Stimulated activated CD8-positive, alpha-beta memory T cell treated with anti-CD3 and anti-CD28 coated beads, Interleukin-15, amount 100 ng/mL, for 4 hours (primary cell): ENCODE measurements around the gene GPR52.
"Not testable (repeated sequence)": the region's sequence is repeated elsewhere in the genome, so short reads cannot be mapped to it uniquely, and the experiment has no call there.

ENCODE experiments used
- DNase-seq, 2 donors: peaks; one replicate each; pipeline ENCODE4 v3.0.0-alpha.2; 2020; ENCODE audit warnings: low read depth in 2 of 2

GPR52 gene, protein sequence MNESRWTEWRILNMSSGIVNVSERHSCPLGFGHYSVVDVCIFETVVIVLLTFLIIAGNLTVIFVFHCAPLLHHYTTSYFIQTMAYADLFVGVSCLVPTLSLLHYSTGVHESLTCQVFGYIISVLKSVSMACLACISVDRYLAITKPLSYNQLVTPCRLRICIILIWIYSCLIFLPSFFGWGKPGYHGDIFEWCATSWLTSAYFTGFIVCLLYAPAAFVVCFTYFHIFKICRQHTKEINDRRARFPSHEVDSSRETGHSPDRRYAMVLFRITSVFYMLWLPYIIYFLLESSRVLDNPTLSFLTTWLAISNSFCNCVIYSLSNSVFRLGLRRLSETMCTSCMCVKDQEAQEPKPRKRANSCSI

DNA sequence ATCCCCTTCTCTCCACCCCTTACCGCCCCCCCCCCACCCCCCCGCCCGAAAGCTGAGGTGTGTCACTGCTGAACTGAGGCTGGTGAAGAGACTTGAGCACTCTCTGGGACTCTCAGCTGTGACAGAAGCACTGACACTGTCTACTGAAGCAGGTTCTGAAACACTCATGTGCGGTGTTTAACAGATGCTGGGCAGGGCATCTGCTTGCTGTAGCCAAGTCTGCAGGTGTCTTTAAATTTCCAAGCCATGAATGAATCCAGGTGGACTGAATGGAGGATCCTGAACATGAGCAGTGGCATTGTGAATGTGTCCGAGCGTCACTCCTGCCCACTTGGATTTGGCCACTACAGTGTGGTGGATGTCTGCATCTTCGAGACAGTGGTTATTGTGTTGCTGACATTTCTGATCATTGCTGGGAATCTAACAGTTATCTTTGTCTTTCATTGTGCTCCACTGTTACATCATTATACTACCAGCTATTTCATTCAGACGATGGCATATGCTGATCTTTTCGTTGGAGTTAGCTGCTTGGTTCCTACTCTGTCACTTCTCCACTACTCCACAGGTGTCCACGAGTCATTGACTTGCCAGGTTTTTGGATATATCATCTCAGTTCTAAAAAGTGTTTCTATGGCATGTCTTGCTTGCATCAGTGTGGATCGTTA is at the start of gene GPR52:
GPR52 (plus strand) TSS at position 99 of the 665 bp plus-strand sequence; CDS start at position 247, 148 bp downstream.
- DNase-seq: no peak

DNA sequence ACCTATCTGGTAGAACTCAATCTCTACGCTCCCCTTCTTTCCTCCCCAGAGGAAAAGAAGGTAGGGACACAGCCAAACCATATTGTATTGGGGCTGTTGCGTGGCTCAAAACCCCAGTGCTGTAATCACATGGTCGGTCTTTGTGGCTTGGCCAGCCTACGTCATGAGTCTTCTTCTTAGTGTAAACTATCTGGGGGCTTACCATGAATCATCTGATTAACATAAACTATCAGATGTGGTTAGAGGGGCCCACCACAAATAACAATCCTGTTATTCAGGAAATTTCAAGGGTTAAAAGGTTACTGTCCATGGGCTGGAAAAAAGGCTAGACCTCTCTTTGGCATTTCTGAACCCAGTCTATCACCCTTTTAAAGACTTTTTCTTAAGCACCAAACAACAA is 49.5 kb upstream of the GPR52 start:
- DNase-seq: no peak

DNA sequence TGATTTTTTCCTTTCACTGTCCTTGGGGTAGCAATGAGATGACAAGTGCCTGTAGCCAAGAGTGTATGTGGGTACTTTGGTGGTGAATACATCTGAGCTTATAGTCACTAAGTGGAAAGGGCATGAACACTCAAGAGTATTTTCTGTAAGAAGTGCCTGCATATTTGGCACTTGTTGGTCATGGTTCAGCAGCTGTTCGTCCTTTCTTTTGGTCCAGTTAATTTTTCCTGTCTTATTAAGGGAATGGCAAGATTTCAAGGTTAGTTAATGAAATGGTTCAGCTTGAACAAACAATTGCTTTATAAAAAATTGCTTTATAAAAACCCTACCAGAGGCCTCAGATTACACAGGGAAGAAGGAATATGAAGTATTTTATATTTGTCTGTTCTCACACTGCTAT is 48.6 kb upstream of the GPR52 start:
- no peak for DNase-seq

DNA sequence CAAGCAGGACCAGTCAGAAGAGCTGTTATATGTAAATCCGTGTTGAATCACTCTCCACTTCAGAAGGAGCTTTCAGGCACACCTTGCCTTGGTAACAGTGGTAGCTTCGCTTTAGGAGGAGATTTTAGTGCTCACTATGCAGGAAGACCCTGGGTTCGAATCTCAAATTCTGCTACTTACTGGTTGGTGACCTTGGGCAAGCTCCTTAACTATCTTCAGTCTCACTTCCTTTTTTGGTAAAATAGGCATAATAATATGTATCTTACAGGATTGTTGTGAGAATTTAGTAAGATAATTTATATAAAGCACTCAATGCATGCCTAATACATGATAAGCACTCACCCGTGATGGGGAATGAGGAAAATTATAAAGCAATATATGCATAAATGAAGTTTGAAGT is 46.7 kb upstream of the GPR52 start:
- DNase-seq: no peak

DNA sequence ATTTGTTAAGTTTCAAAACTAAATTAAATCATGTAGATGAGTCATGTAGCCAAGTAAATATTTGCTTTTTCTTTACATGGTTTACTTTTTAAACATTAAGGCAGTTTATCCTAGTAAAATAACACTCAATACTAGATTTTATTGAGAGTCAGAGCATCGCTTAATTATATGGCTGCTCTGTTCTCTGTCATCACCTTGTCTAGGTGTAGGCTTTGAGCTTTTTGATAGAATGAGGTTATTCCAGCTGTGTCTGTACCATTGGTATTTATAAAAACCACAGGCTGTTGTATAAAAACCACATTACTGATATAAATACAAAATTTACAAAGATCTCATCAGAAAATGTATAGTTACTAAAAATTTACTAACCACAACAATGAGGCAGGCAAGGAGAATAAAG is 42.5 kb upstream of the GPR52 start:
- no peak for DNase-seq

DNA sequence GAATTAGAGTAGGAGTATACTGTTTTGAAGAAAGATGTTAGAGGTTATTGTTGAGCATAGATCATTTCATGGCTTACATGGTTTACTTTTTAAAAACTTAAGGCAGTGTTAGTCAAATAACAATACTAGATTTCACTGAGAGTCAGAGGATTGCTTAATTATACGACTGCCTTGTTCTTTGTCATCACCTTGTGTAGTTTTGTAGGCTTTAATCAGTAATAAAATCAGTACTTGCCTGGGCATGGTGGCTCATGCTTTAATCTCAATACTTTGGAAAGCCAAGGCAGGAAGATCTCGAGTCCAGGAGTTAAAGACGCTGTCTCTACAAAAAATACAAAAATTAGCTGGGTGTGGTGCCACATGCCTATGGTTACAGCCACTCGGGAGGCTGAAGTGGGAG is 41.3 kb upstream of the GPR52 start:
- no peak for DNase-seq

DNA sequence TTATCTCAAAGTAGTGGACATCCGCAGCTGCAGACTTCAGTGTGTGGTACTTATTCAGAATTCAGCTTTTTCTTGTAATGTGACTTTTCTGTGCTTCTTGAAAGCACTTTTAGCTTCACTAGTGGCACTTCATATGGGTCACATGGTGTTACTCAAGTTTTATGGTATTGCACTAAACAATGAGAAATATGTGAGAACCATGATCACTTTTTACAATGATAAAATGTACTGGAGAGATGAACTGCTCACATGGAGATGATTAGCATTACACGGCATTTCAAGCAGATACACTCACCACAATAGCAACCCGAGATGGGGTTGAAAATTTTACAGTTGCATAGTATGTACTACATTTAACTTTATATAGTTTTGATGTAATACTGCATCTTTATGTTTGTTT is 40.1 kb upstream of the GPR52 start:
- DNase-seq: no peak

DNA sequence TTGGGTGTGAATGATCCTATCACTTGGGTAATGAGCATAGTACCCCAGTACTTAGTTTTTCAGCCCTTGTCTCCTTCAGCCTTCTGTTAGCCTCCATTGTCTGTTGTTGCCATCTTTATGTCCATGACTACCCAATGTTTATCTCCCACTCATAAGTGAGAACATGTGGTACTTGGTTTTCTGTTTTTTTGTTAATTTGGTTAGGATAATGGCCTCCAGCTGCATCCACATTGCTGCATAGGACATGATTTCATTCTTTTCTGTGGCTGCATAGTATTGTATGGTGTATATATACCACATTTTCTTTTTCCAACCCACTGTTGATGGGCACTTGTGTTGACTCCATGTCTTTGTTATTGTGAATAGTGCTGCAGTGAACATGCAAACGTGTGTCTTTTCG is 39.6 kb upstream of the GPR52 start:
- DNase-seq: no peak

DNA sequence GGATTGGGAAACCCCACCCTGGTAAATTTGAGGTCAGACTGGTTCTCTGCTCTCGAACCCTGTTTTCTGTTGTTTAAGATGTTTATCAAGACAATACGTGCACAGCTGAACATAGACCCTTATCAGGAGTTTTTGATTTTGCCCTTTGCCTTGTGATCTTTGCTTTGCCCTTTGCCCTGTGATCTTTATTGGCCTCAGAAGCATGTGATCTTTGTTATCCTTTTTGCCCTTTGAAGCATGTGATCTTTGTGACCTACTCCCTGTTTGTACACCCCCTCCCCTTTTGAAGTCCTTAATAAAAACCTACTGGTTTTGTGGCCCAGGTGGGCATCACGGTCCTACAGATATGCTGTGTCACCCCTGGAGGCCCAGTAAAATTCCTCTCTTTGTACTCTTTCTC is 38.0 kb upstream of the GPR52 start:
- DNase-seq: not testable (repeated sequence)

DNA sequence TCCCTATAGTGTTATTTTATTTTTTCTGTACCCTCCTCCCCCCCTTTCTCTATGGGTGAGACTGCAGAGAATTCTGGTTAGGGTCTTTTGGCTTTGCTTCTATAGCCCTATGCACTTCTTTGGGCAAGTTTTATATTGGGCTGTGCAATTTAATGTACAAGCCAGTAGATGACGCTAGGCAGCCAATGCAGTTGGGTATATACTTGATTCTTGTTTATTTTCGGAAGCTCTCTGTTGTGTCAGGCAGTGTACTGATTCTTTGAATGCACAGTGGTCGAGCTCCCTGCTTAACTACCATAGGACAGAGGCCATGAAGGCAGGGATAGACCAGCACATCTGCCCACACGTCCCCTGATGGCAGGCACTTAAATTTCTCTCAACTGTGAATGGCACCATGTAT is 34.1 kb upstream of the GPR52 start:
- DNase-seq: no peak

DNA sequence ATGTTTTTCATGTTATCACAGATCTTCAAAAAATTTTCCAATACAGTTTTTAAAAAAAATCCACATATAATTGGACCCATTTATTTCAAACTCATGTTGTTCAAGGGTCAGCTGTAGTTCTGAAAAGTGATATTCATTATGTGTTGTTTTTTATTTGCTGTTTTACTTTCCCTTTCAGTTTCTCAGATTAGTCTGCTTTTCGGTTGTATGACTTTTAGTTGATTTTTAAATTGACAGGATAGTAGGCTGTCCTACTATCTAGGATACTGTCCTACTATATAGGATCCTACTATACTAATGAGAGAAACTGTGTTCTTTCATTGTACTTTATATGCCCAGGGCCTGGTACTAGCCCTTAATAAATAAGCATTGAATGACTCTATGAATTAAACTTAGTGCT is 33.6 kb upstream of the GPR52 start:
- no peak for DNase-seq

DNA sequence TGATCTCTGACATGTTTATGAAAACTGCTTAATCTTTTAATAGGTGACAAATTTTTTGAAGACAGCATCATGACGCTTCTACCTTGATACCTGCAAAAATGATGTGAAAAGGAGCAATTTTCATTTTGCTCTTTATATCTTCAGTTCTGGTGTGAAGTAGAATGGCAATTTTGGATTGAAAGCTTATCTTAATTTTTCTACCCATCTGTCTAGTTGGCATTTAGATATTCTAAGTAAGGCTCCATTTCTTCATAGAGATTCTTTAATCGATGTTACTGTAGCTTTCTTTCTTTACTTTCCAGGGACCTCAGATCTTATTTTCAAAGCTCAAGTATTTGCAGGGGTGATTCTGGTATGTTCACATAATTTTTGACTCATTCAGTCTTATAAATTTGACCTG is 32.3 kb upstream of the GPR52 start:
- no peak for DNase-seq

DNA sequence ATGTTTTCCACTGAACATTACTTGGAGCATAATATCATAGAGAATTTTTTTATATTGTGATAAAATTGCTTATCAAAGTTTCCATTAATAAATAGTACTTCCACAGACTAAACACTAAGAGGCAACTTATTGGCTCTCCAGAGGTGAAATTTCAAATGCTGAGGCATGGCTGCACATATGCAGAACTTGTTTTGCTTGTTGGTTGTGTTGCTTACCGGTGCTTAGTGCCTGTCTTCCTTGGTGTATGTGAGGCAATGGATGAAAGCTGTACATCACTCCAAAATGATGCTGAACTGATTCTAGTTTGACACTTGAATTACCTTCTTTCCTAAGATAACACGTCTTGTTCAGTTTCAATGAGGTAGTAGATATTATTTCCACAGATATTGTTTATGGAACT is 29.8 kb upstream of the GPR52 start:
- no peak for DNase-seq

DNA sequence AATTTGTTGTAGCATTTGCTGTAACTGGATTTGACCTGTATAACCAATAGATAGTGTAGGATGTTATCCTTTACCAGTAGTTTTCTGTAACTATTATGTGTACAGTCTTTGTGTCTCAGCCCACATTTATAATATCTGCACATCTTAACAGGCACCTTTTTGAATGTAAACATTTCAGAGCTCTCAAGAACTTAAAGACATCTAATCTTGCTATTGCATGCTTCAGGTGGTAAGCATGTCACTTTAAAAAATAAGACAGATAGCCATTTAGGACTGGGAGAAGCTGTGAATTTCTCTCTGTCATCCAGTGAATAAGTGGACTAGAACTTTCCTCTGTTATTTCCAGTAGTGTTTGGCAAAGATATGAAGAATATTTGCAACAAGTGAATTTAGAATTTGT is 22.6 kb upstream of the GPR52 start:
- no peak for DNase-seq

DNA sequence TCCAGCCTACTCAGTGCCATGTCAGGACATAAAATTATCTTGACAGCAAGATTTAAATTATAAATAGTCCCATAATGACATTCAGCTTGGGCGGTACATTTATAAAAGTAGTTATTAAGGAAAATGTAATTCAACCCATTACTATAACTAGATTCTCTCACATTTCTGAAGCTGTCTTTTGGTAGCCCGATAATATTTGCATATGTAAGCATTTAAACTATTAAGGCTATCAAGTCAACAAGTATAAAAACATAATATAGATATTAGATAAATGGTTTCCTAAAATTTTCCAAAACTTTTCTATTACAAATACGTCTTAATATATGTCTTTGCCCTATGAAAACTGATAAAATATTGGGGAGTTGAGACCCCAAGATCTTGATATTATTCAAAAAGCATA is 21.6 kb upstream of the GPR52 start:
- no peak for DNase-seq

DNA sequence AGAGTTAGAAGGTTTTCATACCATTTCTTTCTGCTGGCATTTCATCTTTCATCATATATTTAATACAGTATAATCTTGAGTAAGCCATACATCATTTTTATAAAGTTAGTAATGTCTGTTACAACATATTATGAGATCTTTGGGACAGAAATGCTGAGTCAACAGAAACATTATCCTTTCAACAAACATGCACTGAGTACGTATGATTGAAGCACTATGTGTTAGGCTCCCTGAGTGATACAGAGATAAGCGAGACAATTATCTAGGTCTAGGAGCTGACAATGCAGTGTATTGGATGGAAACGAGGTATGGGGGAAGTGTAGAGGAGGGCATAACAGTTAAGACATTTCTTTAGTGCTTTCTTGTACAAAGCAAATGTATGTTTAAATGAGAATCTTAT is 19.7 kb upstream of the GPR52 start:
- DNase-seq: no peak

DNA sequence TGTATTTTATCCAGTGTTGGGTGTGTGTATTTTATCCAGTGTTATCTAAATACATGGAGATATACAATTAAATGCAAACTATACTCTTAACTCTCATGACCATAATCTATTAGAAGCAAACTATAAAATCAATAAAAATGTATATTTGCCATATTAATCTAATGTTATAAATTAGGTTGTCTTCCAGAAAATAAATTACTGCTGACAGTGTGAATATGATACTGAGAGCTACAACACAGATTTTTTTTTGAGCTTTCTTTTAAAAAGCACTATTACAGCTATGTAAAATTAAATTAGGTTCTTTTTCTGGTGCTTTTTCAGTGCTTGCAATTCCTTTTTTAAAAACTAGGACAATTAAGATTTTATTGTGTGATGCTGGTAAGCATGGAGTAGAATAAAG is 19.0 kb upstream of the GPR52 start:
- no peak for DNase-seq

DNA sequence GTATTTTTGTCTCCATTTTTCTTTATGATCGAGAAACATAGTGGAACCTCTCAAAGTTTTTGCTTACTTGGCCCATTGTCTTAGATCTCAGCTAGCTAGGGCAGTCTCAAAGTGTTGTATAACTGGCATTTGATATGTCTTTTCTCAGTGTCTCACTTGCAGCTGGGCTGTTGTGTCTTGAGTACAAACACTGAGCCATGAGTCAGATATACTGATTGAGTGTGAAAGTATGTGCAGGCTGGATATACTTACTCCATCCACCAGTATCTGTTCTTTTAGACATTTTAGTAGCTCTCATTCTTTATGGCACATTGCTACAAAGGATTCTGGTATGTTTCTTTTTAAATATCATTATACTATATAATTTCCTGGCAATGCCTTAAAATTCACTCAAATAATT is 14.3 kb upstream of the GPR52 start:
- DNase-seq: no peak

DNA sequence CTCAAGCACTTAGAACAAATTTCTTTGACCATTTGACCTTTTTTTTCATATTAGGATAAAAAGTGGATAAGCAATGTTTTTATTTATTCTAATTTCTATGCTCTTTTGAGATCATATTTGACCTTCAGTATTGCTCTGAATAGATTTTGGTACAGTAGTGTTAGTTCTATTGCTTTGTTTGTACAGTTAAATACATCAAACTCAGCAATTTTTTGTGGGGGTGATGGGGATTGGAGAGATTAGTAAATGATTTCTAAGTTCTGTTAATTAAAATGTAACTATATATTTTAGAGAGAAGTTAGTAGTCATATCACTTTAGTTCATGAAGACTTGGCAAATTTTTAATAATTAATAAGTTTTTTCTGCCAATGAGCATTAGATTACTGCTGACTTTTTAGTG is 2.4 kb upstream of the GPR52 start:
- no peak for DNase-seq

DNA sequence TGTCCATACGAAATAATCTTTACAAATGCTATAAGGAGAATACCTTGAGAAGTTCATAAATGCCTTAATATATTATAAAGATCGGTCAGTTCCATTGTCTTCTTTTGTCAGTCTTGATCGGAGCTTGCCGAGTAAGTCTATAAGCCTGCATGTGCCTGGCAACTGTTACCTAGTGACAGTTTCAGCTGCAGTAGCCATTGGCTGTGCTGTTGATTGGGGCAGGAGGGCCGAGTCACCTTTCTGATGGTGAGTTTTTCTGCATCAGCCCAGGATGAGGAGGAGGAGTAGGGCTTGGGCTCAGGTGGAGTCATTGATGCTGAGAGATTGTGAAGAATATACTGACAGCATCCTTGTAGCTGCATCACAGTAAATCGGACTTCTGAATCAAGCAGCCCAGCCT is 1.9 kb upstream of the GPR52 start:
- no peak for DNase-seq

DNA sequence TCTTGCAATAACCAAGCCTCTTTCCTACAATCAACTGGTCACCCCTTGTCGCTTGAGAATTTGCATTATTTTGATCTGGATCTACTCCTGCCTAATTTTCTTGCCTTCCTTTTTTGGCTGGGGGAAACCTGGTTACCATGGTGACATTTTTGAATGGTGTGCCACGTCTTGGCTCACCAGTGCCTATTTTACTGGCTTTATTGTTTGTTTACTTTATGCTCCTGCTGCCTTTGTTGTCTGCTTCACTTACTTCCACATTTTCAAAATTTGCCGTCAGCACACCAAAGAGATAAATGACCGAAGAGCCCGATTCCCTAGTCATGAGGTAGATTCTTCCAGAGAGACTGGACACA is 743 bp downstream of the GPR52 start:
- DNase-seq: no peak

DNA sequence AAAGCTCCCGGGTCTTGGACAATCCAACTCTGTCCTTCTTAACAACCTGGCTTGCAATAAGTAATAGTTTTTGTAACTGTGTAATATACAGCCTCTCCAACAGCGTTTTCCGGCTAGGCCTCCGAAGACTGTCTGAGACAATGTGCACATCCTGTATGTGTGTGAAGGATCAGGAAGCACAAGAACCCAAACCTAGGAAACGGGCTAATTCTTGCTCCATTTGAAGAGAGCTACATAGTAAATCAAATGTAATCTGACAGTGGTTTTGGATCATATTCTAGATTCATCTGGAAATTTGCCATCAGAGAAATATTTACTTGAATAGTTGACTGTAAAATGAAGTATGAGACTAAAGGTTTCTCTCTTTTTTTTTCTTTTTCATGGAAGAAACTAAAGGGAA is 1.2 kb downstream of the GPR52 start:
- DNase-seq: no peak

DNA sequence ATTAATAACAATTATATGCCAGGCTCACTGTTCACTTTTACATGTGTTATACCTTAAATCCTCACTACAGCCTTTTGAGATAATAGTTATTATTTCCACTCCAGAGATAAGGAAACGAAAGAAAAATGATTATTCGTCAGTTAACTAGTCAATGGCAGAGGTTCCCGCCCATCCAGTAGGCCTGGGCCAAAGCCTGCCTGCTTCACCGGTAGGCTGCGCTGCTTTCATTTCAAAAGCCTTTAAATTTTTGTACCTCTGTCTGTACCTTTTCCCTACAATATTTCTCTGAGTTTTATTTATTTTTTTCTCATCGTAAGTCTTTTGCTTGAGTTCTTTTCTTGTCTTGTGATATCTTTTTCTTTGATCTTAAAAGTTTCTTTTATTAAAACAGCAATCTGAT is 3.6 kb downstream of the GPR52 start:
- no peak for DNase-seq

DNA sequence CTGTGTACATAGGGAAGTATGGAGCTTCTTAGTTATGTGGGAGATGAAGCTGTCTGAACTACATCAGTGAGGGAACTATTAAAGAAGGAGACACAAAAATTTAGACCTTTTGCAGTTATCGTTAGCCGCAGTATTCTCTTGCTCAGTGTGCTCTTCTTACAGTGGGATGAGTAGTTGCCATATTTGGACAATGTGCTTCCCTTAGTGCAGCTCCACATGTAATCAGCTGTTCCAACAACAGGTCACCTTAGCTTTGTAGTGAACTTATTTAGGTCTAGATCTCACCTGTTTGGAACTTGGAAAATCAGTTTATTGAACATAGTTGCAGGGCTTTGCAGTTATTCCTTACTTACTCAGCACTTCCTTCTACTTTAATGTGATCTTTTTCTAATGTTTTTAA is 18.1 kb downstream of the GPR52 start:
- no peak for DNase-seq
